DMS79 treated with DMSO at 0.1 percent for 48 hours (cell line): ENCODE data around the gene SKAP1.

Source experiments
- DNase-seq: peaks from one replicate; lab custom pipeline; 2025; lab: John Stamatoyannopoulos, UW

Gene SKAP1

GRCh38 chr17:48104440-48104839 is 325.6 kb downstream of the SKAP1 start:
- no peak for DNase-seq

DNA sequence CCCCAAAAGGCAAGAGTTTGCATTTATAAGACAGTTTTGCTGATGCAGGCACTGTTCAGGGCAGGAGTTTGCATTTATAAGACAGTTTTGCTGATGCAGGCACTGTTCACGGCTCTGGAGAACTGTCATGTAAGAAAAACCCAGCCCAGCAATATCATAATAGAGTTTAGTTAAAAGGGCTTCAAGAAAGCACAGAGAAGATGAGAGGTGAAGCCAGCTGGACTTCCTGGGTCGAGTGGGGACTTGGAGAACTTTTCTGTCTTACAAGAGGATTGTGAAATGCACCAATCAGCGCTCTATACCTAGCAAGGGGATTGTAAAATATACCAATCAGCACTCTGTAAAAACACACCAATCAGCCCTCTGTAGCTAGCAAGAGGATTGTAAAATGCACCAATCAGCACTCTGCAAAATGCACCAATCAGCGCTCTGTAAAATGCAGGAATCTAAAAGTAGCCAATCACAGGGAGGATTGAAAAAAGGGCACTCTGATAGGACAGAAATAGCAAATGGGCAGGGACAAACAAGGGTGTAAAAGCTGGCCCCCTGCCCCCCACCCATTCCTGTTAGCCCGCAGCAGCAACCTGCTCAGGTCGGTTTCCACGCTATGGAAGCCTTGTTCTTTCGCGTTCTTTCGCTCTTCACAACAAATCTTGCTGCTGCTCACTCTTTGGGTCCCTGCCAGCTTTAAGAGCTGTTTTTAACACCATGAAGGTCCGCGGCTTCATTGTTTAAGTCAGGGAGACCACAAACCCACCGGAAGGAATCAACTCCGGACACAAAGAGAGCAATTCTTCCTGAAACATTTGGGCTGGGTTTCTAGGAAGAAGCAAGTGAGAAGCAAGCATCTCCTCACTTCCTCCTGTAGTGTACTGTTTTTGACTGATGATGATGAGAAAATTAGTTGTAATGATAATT is 327.0 kb downstream of the SKAP1 start:
- DNase-seq: no peak

GRCh38 chr17:48102043-48102750 is 327.8 kb downstream of the SKAP1 start:
- DNase-seq: no peak

DNA sequence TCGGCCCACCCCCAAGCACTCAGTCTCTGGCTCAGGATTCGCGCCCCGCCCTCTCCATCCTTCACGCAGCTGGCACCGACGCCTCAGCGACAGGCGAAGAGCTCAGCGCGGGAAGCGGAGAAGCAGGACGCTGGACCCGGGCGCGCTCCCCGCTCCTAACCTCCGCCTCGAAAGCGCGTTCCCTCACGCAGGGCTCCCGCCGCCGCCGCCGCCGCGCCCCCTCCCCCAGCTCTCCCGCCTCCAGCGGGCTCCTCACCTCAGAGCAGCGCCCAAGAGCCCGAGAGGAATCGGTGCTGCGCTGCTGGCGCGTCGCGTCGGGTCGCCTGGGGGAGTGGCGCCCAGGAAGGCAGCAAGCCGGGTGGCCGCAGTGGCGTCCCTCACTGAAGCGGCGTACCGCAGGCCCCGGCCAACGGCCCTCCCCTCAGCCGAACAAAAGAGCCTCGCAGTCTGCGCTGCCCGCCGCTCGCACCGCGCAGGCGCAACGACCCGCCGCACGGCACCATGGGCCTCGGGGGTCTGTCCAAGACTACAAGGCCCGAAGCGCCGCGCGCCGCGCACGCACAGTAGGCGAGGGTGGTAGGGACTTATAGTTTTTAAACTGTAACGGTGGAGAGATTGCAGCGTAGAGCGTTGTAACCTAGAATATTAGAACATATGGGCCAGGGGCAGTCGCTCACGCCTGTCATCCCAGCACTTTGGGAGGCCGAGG is 328.8 kb downstream of the SKAP1 start, which contains the start of gene CBX1:
TSS of gene CBX1 (minus strand) at position 467 of the 709 bp plus-strand sequence. CDS start 24,474 bp downstream, outside the sequence.
- peak; percentile 91 for DNase-seq

GRCh38 chr17:48100591-48101011 is 329.4 kb downstream of the SKAP1 start:
- DNase-seq: peak; percentile 86

GRCh38 chr17:48100160-48100559 is 329.9 kb downstream of the SKAP1 start:
- peak; percentile 34 for DNase-seq

DNA sequence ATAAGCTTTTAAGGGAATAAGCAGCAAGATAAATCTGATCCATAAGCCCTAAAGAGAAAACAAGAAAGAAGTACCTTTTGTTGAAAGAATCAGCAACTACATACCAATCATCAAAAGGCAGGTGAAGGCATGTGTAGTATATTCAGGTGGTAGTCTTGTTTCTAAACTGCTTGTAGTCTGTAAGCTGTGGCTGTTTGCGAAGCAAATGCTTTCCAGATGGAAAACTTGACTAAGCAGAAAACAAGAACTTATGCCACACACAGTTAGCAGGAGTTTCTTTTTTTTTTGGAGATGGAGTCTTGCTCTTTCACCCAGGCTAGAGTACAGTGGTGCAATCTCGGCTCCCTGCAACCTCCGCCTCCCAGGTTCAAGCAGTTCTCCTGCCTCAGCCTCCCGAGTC is 334.4 kb downstream of the SKAP1 start:
- no peak for DNase-seq

GRCh38 chr17:48093341-48094045 is 336.5 kb downstream of the SKAP1 start:
- DNase-seq: no peak

DNA sequence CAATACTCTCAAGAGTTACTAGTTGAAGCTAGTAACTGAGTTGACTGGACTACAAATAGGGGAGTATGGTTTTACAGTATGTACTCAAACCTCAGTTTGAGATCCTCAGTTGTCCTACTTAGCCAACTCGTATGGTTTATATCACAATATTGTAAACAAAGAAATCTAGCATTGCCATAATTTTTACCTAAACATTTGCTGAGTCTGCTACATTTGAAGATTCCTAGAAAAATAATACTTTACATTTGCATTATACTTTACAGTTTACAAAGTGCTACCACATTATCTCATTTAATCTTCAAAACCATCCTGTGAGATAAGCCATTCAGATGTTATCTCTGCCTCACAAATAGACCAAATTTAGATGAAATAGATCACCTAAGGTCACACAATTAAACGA is 345.1 kb downstream of the SKAP1 start:
- no peak for DNase-seq
